ENCODE measurements around the gene CLDN4.

CLDN4 gene

GRCh38 chr7:73872056-73872908 is 41.5 kb downstream of the CLDN4 start:
- DNase-seq (ENCODE audit: low read depth), result no peak

GRCh38 chr7:73876361-73876760 is 45.6 kb downstream of the CLDN4 start:
- DNase-seq (ENCODE audit: low read depth), result no peak

DNA sequence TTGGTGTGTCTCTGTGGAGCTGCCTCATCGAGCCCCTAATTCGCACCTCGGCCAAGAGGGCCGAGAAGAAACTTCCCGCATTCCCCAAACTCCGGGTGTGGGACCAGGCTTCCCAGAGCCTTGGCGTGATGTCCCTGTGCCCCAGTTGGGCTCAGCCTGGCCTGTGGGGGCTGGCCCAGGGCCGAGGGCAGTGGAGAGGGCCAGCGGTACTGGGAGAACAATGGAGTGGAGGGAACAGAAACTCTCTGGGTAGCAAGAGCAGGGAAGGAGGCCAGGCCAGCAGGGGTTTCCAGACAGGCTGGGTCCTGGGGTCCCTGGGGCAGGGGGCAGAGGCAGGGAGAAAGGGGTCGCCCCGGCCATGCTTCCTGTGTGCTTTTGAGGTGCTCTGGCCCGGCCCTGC is 46.2 kb downstream of the CLDN4 start:
- DNase-seq (ENCODE audit: low read depth), result no peak

- DNase-seq (ENCODE audit: low read depth), result no peak
Measured at GRCh38 chr7:73879977-73880681, 49.3 kb downstream of the CLDN4 start.

- DNase-seq (ENCODE audit: low read depth), result no peak
Measured at GRCh38 chr7:73880755-73881328, 50.0 kb downstream of the CLDN4 start.

DNA sequence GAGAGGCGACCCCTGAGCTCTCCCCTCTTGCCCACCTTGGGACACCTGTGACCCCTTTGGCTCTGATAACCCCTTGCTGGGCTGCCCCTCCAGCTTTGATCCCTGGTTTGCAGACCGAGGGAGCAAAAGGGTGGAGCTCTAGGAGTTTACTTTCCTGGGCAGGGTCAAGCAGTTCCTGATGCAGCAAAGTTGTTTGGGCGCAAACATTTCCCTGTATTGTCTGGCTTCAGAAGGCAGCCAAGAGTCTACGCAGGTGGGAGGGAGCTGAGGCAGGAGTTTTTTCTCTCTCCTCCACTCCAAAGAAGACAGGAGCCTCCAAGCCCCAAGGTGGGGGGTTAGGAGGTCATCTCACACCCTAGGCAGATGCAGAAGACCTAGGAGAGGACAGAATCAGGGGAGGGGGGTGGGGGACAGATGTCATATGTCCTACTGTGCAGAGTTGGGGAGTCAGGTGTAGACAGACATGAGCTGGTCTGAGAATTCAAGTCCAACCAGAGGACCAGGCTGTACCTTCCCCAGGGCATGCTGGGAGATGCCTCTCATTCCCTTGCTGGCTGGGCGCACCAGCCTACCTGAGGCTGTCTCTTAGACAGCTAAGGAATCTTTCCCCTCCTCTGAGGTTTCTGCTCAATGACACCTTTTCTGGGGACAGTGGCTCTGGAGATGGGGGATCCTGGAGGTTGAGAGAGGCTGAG is 50.7 kb downstream of the CLDN4 start:
- no peak for DNase-seq (ENCODE audit: low read depth)

- DNase-seq (ENCODE audit: low read depth), result no peak
Measured at GRCh38 chr7:73882047-73882402, 51.2 kb downstream of the CLDN4 start.

Data from activated gamma-delta T cell treated with anti-CD3 and anti-CD28 coated beads, Interleukin-2, amount 50 U/mL, for 16 hours (primary cell).